IMR-90 (cell line): ENCODE data around the gene TTC24. TPM values are rescaled to one million over a fixed set of nuclear protein-coding genes. Genes with fewer than 3 reads are reported as not detected.
A peak's percentile ranks its signal among the peaks of the same experiment; 100 is the strongest.

Experiments used
- ATAC-seq: fragments of 200-7000 bp; cut with Tn5 transposase; 2 replicates; pipeline ENCODE4 v1.9.1; 2020; ENCODE audit warnings: low read depth, mild to moderate bottlenecking, moderate library complexity
- BruUV-seq: library from RNA; stranded (reverse); fragments of 400-500 nt; replicated peaks from 2 replicates; lab custom pipeline; 2021; lab: Mats Ljungman, UMichigan
- CTCF ChIA-PET: fragments of 300-600 bp; formaldehyde crosslinking; extraction: SDS; loops from one replicate; lab custom pipeline; 2021; ENCODE audit warnings: antibody characterized with exemption; lab: Yijun Ruan, JAX
- POLR2A ChIA-PET: fragments of 300-600 bp; sonication (Branson Sonifier 250); formaldehyde crosslinking; loops from one replicate; lab custom pipeline; 2022; ENCODE audit warnings: antibody characterized with exemption; ENCODE audit not compliant: unreplicated experiment; lab: Charles Lee
- DNase-seq: peaks from one replicate; pipeline ENCODE4 v3.0.0; 2013
- H2AFZ ChIP-seq: replicated peaks from 2 replicates; pipeline ENCODE3; 2013; ENCODE audit warnings: low read length, mild to moderate bottlenecking; ENCODE audit not compliant: poor library complexity
- H2AK5ac ChIP-seq: 2 replicates; pipeline ENCODE4 v1.6.1; 2013; ENCODE audit warnings: low read depth, low read length, inconsistent platforms
- H2AK9ac ChIP-seq: replicated peaks from 2 replicates; pipeline ENCODE3; 2013; ENCODE audit warnings: mild to moderate bottlenecking, low read depth, low read length, moderate library complexity; ENCODE audit not compliant: poor library complexity
- H2BK120ac ChIP-seq: 2 replicates; pipeline ENCODE4 v1.6.1; 2013; ENCODE audit warnings: low read depth, low read length, inconsistent platforms
- H2BK15ac ChIP-seq: 3 replicates; pipeline ENCODE4 v1.6.1; 2013; ENCODE audit warnings: low read depth, low read length, inconsistent platforms
- H2BK20ac ChIP-seq: 2 replicates; pipeline ENCODE4 v1.6.1; 2013; ENCODE audit warnings: low read depth, mild to moderate bottlenecking, inconsistent platforms, low read length, moderate library complexity
- H2BK5ac ChIP-seq: 2 replicates; pipeline ENCODE4 v1.6.1; 2013; ENCODE audit warnings: mild to moderate bottlenecking, low read depth, low read length, inconsistent platforms; ENCODE audit not compliant: poor library complexity, severe bottlenecking
- H3K14ac ChIP-seq: replicated peaks from 2 replicates; pipeline ENCODE4 v1.6.1; 2013; ENCODE audit warnings: low read depth, low read length, inconsistent platforms
- H3K18ac ChIP-seq: 2 replicates; pipeline ENCODE4 v1.6.1; 2013; ENCODE audit warnings: low read depth, low read length, control low read depth
- H3K23ac ChIP-seq: 2 replicates; pipeline ENCODE4 v1.6.1; 2013; ENCODE audit warnings: low read depth, low read length, inconsistent platforms
- H3K27ac ChIP-seq: 2 replicates; pipeline ENCODE4 v1.5.1; 2013; ENCODE audit warnings: mild to moderate bottlenecking, control low read depth, low read length; ENCODE audit not compliant: insufficient read depth
- H3K27me3 ChIP-seq: 2 replicates; pipeline ENCODE4 v1.6.1; 2013; ENCODE audit warnings: low read length; ENCODE audit not compliant: control insufficient read depth, insufficient read depth
- H3K36me3 ChIP-seq: 2 replicates; pipeline ENCODE4 v1.6.1; 2013; ENCODE audit warnings: low read length, mixed read lengths; ENCODE audit not compliant: control insufficient read depth, insufficient read depth
- H3K4ac ChIP-seq: 2 replicates; pipeline ENCODE4 v1.6.1; 2013; ENCODE audit warnings: low read depth, low read length, inconsistent platforms
- H3K4me1 ChIP-seq: 2 replicates; pipeline ENCODE4 v1.6.1; 2013; ENCODE audit warnings: low read length, mixed read lengths; ENCODE audit not compliant: control insufficient read depth, insufficient read depth
- H3K4me2 ChIP-seq: 2 replicates; pipeline ENCODE4 v1.6.1; 2013; ENCODE audit warnings: low read depth, mild to moderate bottlenecking, control low read depth, low read length, moderate library complexity
- H3K4me3 ChIP-seq: 2 replicates; pipeline ENCODE4 v1.5.1; 2013; ENCODE audit warnings: low read depth, mild to moderate bottlenecking, control low read depth, low read length, moderate library complexity; ENCODE audit not compliant: insufficient read depth
- H3K56ac ChIP-seq: 2 replicates; pipeline ENCODE4 v1.6.1; 2013; ENCODE audit warnings: low read length, inconsistent platforms; ENCODE audit not compliant: insufficient read depth; ENCODE audit errors: extremely low read depth
- H3K79me1 ChIP-seq, 2 experiments: 2 replicates each; pipeline ENCODE4 v1.6.1; 2013; ENCODE audit warnings: low read length in 2 of 2, inconsistent platforms in 1 of 2, low read depth in 1 of 2
- H3K9ac ChIP-seq: 2 replicates; pipeline ENCODE4 v1.6.1; 2013; ENCODE audit warnings: low read depth, low read length, control low read depth
- H3K9me1 ChIP-seq: 2 replicates; pipeline ENCODE4 v1.6.1; 2013; ENCODE audit warnings: low read length, inconsistent platforms; ENCODE audit not compliant: insufficient read depth
- H3K9me3 ChIP-seq: 2 replicates; pipeline ENCODE4 v1.6.1; 2013; ENCODE audit warnings: low read length; ENCODE audit not compliant: control insufficient read depth, insufficient read depth
- H4K20me1 ChIP-seq: 2 replicates; pipeline ENCODE4 v1.6.1; 2013; ENCODE audit warnings: low read length, inconsistent platforms; ENCODE audit not compliant: insufficient read depth
- H4K5ac ChIP-seq: 2 replicates; pipeline ENCODE4 v1.6.1; 2013; ENCODE audit warnings: mild to moderate bottlenecking, low read depth, low read length, control low read depth
- H4K8ac ChIP-seq, 2 experiments: 2 replicates each; pipeline ENCODE4 v1.6.1; 2013; ENCODE audit warnings: low read depth in 2 of 2, low read length in 2 of 2, control low read depth in 1 of 2, inconsistent platforms in 1 of 2
- H4K91ac ChIP-seq: 2 replicates; pipeline ENCODE4 v1.6.1; 2013; ENCODE audit warnings: low read depth, low read length, inconsistent platforms; ENCODE audit not compliant: insufficient read depth
- BHLHE40 ChIP-seq: fragments of 150-350 bp; IDR thresholded peaks from 2 replicates; pipeline ENCODE4 v1.6.1; 2016; ENCODE audit warnings: mild to moderate bottlenecking, low read depth, low read length
- WGBS, 2 experiments: methylation state at CpG; one replicate each; pipeline versions ENCODE4 v1.1.5 to v1.1.7; 2013; ENCODE audit warnings: missing lambda C conversion rate in 2 of 2; ENCODE audit not compliant: insufficient read length in 1 of 2; ENCODE audit errors: extremely low coverage in 2 of 2; 5-methylcytosine and 5-hydroxymethylcytosine counted together
- dilution Hi-C: fragments of 300-500 bp; cut with HindIII; formaldehyde crosslinking; loops from one replicate; pipeline ENCODE4 v1.14.3; 2018; ENCODE audit warnings: low sequenced_read_pairs; ENCODE audit not compliant: unreplicated experiment
- in situ Hi-C: fragments of 300-500 bp; cut with MboI; formaldehyde crosslinking; loops from 3 replicates; pipeline ENCODE4 v1.14.3; 2019; ENCODE audit warnings: low sequenced_read_pairs, inconsistent platforms, mixed read lengths
- intact Hi-C: fragments of 100-400 bp; cut with micrococcal nuclease; formaldehyde crosslinking; loops from 2 replicates; pipeline ENCODE4 v1.10.0; 2022
- polyA plus RNA-seq, 3 experiments: library from polyadenylated mRNA; depleted of rRNA; stranded (reverse); fragments of >200 nt; gene quantifications; 2 replicates each; pipeline ENCODE4 v1.2.3, GENCODE V29; 2012; ENCODE audit warnings: low replicate concordance in 1 of 3
- total RNA-seq: library from RNA; depleted of rRNA; stranded (reverse); fragments of >200 nt; gene quantifications from 2 replicates; pipeline ENCODE4 v1.2.3, GENCODE V29; 2012

The TTC24 gene
- total and polyA plus RNA-seq, 2 of the 4 experiments (the other 2 are of a cell fraction), result not detected

DNA sequence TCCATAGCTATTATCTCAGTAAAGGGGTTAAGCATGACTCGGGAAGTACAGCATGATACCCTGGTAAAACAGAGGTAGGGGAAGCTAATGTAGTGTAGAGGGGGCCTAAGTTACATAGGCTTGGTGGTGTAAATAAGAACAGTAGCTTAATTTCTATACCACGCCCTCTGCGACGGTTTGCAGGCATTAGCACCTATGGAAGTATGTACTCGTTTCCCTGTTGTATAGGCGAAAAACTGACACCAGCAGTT lies 11.6 kb downstream of the TTC24 start:
- no CpG with 5 or more reads among the region's 6 CpGs for WGBS, 2 experiments
- Histone ChIP-seq H2BK5ac (peak overlapping the region; percentile 74), H3K23ac (peak overlapping the region; percentile 95), H3K27me3 (peaks cover 4% of the 10 kb centered on the region; the same call in 1 of the 2 replicates), H3K14ac (peak overlapping the region; percentile 99), H3K9ac (peak overlapping the region; percentile 74), H2BK120ac (peak overlapping the region; percentile 66; the same call in 1 of the 2 replicates), H2AK9ac (peak overlapping the region; percentile 63), H3K4me3 (peak overlapping the region; percentile 78), H4K91ac (peak overlapping the region; percentile 90), H2BK15ac (no peak overlapping the region), H2BK20ac (peak overlapping the region; percentile 28; the same call in 1 of the 2 replicates), H3K18ac (peak overlapping the region; percentile 95), H3K4ac (peak overlapping the region; percentile 97), H3K79me1 (peaks cover 11 to 20% of the 10 kb centered on the region in 2 experiments), H3K4me2 (peak overlapping the region; percentile 94), H3K36me3 (peaks cover 15% of the 10 kb centered on the region), H3K4me1 (peaks cover 3% of the 10 kb centered on the region; the same call in 1 of the 2 replicates), H3K56ac (peak overlapping the region; percentile 82), H4K20me1 (no peaks in the 10 kb centered on the region), H4K8ac (peak overlapping the region; percentile 97 to 100), H2AK5ac (peak overlapping the region; percentile 84), H3K9me3 (no peaks in the 10 kb centered on the region), H4K5ac (peak overlapping the region; percentile 97), H3K27ac (peak overlapping the region; percentile 67), H3K9me1 (peaks cover 10% of the 10 kb centered on the region), H2AFZ (peak overlapping the region; percentile 96)
- in situ Hi-C loops (no loop called here), dilution Hi-C loops (no loop called here), intact Hi-C loops (loop anchor here (5.0 kb wide), 1 partner anchor 109 kb away; no protein-coding TSS in a partner anchor)
- no TSS peak for BruUV-seq
- ChIA-PET POLR2A (interaction anchor here (0.6 kb wide), 1 partner anchor 91 kb away, joined by 8 read pairs; the partner anchor contains the start of gene MEF2D), CTCF (interaction anchor here (0.8 to 1.6 kb wide), 3 partner anchors 11 to 206 kb away, joined by 3 to 5 read pairs (median 3); no protein-coding TSS in a partner anchor)
- no peak for TF ChIP-seq BHLHE40
- no peak for DNase-seq
- no peak for ATAC-seq
